Activated CD8-positive, alpha-beta memory T cell treated with anti-CD3 and anti-CD28 coated beads, Interleukin-2, amount 50 U/mL, for 24 hours (primary cell): Measurements from ENCODE around the gene NEU4.
"Not testable (repeated sequence)": the region's sequence is repeated elsewhere in the genome, so short reads cannot be mapped to it uniquely, and the experiment has no call there.

ENCODE experiments used
- DNase-seq: peaks from one replicate; pipeline ENCODE4 v3.0.0-alpha.2; 2020; ENCODE audit errors: extremely low read depth

The NEU4 gene

DNA sequence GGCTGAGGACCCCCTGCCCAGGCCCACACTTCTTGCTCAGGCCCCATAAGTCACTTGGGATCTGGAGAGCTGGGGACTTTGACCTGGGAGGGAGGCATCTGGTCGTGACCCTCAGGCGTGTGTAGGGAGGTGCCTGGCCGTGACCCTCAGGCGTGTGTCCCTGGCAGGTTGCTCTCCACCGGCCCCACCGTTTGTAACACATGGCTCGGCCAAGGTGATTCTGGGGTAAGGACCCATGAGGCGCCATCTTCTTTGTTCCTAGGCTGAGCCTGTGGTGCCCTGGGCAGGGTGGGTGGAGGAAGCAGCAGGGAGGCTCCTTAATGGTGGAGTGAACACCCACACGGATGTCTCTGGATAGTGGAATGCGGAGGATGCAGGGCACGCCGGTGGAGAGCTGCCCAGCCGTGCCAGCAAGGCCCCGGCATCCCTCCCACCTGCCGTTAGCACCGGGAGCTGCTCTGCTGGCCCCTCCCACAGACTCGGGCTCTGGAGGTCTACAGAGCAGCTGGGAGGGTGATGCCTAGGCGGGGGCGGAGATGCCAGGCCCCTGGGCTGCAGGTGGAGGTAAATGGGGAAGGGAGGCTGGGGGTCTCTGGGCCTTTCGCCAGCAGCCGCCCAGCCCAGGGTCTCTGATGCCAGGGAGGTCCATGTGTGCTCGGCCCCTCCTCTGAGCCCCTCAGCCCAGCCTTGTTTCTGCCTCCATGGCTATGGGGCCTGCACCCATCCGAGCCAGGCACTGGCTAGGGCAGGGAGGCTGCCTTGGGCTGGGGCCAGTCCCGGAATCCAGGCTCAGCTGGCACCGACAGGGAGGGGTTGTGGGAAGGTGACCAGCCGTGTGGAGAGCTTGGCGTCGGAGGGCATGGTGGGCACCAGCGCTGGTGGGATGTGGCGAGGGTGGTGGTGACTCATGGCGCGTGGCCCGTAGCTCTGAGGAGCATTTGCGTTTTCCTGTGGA is 33.5 kb upstream of the NEU4 start:
- no peak for DNase-seq

DNA sequence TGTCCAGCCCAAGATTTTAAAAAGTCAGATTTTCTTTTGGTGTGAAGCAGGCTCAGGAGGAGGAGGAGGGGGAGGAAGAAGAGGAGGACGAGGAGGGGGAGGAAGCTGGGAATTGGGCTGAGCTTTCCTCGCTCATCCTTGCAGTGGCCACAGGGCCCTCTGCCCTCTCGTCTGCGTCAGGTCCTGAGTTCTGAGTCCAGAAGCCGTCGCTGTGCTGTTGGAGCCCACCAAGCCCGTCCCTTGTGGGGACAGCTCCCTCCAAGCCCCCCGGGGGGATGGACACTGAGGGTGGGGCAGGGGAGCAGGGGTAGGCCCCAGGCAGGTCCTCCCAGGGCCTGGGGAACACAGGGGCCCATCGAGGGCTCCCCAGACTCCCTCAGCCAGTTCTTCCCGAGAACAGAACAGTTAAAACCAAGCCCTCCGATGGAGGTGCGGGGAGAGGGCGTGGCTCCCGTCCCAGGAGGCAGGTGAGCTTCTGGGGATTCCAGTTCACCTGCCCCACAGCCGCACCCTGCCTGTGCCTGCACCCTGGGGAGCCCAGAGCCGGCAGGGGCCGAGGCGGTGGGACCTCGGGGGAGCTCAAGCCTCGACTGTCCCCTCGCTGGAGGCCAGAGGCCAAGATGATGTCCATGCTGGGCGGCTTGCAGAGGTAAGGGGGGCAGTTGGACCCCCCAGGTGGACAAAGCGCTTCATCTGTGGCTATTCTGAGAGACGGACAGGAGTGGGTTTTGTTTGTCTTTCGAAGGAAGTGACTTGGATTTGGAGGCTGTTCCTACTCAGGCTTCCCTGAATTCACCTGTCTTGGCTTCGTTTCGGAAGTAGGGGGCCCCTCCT is 32.4 kb upstream of the NEU4 start, which contains the start of gene GAL3ST2:
Gene GAL3ST2 (plus strand): TSS at position 487 of the 834 bp plus-strand sequence. CDS start 134 bp downstream, at position 621.
- no peak for DNase-seq

DNA sequence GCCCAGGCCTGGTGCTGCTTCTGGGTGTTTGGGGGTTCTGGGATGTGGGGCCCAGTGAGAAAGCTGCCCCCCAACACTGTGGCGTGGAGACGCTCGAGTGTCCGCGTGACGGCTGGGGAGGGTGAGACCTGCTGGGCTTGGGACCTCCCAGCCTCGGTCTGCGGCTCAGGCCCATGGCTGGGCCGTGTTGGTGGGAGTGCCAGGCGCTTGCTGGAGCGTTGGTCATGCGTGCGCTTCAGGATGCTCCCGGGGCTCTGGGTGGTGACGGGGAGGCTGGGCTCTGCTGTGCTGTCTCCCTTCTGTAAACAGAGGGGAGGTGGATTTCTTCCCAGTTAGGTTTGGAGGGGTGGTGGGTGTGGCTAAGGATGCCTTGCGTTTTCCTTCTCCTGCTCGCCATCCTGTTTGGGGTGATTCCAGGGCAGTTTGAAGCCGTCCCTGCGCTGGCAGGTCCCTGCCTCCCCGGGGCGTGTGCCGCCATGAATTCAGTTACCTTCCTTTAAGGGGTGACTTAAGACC is 31.8 kb upstream of the NEU4 start:
- no peak for DNase-seq

DNA sequence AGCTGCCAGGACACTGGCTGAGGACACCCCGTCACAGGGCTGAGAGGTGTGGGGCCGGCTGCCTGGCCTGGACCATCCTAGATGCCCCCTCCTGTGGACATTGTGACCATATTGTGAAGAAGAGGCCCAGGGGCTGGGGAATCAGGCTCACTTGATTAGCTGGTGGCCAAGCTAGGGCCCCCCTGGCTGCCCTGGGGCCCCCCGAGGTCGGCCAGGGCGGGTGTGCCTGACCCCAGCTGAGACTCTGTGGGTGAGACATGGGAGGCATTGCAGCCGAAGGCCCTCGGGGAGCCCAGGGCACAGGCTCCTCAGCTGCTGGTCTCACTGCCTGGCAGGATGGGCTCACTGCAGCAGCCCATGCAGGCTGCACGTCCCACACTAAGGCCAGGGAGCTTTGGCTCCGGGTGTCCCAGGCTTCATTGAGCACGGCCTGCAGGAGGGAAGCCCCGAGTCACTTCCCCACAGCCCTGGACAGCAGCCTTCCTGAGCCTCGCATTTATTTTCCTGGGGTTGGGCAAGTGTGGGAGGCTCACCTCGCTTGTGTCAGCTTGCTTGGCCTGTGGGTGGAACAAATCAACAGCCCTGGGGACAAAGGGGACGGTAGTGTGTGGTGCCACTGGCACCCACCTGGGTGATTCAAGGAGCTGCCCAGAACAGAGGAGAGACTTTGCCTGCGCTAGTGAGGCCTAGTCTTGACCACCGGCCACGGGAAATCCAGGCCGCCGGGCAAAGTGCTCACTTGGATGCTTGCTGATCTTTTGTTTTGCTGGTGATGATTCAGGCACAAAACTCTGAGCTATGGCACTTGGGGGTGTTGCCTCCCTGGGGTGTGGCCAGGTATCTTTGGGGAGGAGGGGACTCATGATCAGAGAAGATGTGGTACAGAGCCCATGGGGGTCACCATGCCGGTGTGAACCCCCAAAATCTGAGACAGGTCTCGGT is 31.0 kb upstream of the NEU4 start:
- no peak for DNase-seq

DNA sequence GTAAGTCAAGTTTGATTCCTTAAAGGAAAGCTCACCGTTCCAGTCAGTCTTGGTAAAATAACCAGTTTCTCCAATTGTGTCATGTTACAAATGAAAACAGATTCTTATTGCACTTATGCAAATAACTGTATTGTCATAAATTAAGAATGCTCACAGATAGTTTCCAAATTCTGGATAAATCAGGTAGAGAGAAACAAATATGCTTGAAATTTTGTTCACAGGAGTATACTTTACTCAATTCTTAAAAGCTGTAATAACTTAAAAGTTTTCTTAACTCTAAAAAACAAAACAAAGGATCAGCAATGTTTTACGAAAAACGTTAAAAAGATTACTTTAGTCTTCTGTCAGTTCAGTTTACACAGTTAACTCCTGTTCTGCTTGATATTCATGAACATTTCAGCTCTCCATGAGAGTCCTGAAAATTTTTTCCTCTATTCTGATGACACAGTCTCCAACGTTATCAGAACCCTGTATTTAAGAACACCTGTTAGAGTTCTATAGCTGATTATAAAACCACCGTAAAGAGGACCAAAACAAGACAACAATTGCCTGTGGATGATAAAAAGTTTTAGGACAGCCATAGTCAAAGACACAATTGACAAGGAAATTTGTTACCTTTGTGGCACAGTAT is 27.9 kb upstream of the NEU4 start:
- DNase-seq = no peak

DNA sequence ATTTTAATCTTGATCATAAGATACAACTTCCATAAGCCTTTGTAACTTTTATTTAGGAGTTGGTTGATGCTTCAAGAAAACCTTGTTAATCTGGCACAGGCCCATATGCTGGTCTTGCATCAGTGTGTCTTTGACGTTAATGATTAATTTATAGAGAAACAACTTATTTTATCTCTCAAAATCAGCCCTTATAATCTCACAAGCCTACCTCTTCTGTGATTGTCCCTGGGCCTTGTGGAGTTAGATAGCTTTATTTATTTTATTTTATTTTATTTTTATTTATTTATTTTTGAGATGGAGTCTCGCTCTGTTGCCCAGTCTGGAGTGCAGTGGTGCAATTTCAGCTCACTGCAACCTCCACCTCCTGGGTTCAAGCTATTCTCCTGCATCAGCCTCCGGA is 26.9 kb upstream of the NEU4 start:
- not testable (repeated sequence) for DNase-seq

DNA sequence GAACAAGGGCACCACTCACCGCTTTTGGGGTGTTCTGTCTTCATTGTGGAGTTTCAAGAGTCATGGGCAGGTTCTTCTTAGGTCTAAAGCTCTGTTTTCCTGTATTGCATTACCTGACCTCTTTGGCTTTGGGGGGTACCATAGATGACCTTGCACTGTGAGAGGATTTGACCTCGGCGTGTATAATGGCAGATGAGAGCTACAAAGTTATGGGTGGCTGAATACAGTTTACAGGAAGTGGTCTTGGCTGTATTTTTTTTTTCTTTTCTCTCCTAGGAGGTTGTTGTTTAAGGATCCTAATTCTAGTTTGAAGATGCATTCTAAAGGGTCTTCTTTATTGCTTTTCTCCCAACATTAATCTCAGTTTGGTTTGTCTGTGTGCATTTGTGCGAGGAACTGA is 20.9 kb upstream of the NEU4 start:
- DNase-seq = no peak

DNA sequence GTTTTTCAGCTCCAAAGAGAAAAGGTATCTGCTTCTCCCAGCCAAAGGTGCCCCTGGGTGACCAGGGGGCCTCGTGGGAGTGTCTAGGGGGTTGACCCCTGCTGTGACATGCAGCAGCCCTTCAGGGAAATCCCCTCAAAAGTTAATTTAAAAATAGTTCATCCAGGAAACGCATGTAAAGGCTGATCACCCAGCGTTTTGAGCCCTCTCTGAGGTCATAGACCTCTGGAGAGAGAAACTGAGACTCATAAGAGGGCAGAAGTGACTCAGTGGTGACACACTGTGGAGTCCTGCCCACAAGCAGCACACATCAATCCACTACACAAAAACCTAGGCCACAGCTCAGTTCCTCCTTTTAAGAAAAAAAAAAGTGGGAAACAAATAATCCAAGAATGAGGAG is 20.4 kb upstream of the NEU4 start:
- DNase-seq = peak; percentile 31

DNA sequence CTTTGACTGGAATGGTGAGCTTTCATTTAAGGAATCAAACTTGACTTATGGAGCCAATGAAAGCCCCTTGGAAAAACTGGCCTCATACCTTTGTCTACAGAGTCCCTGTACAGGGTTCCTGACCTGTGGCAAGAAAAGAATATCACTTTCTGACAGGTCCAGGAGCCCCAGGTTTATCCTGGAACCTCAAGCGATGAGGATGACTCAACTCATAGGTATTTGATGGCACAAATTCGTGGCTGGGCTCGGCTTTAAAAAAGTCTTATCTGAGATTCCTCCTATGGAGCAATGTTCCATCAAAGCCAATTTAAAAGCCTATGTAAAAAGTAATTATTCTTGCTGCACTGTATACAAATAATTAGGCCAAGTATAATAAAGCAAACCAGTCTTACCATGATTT is 17.6 kb upstream of the NEU4 start:
- not testable (repeated sequence) for DNase-seq

DNA sequence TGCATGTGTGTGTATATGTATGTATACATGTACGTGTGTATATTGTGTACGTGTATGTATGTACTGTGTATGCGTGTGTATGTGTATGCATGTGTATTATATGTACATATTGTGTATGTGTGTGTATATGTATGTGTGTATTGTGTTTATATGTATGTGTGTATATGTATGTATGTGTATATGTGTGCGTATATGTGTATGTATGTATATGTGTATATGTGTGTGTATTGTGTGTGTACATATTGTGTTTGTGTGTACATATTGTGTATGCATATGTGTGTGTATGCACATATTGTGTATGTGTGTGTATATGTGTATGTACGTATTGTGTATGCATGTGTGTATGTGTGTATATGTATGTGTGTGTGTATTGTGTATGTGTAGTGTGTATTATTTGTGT is 15.6 kb upstream of the NEU4 start:
- no peak for DNase-seq

DNA sequence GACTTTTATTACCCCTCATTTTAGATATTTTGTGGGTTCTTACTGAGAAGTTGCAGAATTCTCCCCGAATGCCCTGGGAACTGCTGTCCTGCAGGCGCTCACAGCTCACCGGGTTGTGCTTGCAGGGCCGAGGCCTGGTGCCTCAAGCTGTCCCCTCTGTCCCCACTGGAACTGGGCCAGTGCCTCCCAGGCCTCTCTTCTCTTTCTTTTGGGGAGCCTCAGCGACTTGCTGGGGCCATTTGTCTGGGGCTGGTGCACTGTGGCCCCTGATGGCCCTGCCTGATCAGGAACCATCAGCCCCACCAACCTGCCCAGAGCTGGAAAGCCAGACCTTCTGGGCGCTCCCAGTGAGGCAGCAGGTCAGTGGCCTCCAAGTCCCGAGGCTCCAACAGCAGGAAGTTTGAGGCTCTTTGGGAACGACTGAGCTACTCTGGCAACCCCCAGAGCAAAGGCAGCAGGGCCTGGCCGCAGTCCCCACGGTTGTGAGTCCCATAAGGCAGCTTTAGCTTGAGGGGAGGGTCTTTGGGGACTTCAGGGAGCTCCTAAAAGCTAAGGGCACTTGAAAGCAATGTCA is 14.7 kb upstream of the NEU4 start:
- no peak for DNase-seq

DNA sequence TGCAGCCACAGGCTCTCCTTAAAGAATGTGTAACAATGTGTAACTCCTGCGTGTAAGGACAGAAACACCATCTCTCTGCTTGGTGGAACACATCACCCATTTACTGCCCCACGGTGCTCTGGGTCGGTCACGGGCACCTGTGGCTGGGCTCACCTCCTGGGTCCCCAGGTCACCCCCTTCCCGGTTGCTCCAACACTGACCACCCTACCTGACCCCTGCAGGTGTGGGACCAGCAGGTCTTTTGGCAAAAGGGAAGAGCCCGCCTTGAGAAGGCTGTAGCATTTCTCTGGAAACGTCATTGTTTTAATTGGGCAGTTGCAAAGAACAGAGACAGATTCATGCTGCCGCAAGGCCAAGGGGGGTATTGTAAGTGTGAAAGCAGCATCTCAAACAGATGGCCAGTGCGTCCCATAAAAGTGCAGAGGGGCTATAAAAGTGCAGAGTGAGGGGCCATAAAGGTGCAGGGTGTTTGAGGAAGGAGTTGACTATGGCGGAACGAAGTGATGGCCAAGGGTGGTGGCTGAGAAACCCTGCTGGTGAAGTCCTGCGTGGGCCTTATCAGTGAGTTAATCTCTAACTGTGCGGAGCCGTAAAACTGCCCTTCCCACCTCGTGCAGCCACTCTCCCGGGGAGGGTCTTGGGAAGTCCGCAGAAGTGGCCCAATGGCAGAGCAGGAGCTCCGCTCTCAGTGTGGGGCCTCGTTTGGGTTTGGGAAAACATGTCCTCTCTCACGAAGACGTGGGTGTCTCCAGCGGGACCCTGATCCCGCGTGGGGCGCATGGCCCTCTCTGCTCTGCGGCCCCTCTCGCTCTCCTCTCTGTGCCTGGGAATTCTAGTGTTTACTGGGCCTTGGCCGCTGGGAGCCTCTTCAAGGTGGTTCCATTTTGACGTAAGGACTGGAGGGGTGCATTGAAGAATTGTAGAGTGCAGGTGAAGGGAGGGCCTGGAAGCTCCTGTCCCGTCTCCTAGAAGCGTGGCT is 13.7 kb upstream of the NEU4 start:
- no peak for DNase-seq

DNA sequence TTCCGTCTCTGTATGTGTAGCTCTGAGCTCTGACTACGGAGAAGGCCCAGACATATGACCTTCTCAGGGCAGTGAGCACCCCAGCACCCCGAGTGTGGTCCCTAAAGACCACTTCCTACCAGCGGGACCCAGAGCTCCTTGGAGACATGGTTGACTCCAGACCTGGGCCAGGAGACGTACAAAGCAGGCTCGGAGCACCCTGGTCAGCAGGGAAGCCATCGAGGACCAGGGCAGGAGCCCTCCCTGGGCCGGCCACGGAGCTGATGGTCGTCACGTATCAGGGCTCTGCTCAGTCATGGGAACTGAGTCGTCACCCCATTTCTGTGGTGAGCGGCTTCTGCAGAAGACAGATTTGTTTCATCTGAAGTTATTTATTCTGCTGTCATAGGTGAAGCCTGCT is 12.8 kb upstream of the NEU4 start:
- DNase-seq = no peak

DNA sequence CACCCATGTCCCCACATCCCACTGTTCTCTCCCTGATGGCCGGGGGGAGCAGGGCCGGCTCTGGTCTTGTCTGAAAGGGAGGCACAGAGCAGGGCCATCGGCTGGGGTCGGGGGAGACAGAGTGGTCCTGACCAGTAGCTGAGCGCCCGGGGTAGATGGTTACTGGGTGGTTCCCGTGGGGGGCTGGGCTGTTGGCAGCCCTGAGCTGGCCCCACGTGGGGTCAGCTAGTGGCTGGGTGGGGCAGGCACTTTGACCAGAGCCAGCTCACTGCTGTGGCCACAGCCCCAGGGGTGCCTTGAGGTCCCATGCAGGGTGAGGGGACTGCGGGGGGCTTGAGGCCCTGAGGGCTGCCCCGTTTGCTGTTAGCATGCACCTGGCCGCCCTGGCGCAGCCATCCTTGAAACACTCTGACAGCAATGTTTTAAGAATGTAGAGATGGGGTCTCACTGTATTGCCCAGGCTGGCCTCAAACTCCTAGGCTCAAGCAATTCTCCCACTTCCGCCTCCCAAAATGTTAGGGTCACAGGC is 12.3 kb upstream of the NEU4 start:
- no peak for DNase-seq

DNA sequence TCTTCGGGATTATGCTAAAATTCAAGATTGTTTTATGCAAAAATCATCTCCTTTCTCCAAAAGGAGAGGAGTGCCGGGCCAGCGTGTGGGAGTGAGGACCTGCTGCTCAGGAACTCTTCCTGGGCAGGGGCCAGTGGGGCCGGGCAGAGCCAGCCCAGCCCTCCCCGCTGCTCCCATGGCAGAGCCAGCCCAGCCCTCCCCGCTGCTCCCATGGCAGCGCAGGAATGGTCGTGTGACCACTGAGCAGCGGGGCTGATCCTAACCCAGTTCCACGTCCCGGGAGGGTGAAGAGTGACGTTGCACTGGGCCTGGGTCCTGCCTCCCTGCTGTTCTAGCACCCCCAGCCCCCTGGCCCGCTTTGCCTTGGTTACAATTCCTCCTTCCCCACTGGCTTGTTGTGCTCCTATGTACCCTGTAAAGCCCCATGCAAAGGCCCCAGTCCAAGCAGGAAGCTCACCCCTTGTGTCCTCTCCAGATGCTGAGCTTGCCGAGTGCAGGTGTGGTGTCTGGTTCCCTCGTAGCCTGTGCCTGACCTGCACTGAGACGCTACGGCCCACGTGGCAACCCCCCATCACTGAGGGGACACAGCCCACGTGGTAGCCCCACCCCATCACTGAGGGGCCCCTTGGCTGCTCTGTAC is 11.4 kb upstream of the NEU4 start:
- no peak for DNase-seq

DNA sequence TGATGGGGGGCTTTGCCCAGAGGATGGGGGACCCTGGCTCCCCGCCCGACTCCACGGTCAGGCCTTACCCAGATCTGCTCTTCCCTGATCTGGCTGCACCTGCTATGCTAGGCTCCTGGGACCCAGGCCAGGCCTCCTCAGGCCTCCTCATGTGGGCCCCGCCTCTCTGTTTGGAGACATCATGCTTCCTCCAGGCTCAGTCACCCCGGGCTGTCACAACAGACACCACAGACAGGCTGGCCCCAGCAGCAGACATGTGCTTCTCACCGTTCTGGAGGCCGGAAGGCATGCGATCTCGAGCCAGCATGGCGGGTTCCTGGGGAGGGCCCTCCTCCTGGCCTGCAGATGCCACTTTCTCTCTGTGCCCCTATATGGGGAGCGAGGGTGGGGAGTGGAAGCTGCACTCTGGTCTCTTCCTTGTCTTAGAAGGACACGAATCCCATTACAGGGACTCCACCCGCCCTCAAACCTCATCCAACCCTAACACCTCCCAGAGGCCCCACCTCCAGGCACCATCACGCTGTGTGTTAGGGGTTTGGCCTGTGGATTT is 10.8 kb upstream of the NEU4 start:
- no peak for DNase-seq

DNA sequence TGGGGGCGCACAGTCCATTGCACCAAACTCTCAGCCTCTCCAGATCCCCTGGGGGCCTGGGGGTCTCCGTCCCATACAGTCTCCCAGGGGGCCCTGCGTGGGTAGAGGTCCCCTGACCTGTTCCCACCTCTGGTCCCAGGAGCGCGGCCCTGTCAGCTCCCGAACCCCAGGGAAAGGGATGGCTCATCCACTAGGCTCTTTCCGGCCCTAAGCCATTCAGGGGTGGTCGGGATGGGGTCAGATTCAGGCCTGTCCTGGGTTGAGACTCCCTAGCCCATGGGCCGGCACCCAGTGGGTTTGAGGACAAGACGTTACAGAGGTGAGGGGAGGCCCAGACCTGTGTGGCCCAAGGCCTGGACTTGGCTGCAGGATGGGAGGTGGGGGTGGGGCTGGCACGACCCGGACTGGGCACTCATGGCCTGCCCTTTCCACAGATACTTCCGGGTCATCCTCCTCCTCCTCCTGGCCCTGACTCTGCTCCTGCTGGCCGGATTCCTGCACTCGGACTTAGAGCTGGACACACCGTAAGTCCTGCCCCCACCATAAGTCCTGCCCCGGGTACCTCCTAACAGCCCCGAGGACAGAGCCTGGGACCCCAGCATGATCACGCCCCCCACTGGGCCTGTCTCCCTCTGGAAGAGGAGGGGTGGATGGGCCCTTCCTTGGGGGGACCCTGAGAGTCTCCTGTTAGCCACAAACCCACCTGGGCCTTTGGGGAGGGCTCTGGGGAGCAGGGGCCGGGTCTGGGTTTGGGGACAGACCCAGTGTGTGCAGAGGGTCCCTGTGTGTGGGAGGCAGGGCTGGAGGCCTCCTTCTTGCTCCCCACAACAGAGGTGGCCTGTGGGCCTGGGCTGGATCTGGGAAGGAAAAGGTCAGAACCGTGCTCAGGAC is 10.1 kb upstream of the NEU4 start:
- no peak for DNase-seq
